Vagina (tissue), 2 donors: ENCODE measurements around the gene RGL1. TPM values are rescaled to one million over a fixed set of nuclear protein-coding genes. Genes with fewer than 3 reads are reported as not detected.

ENCODE experiments used
- DNase-seq, 2 donors: peaks; one replicate each; pipeline ENCODE4 v3.0.0-alpha.2; 2017; ENCODE audit errors: extremely low spot score in 2 of 2
- H3K27ac ChIP-seq: fragments of 200-600 bp; sonication (generic); one replicate; pipeline ENCODE4 v1.5.1; 2019
- H3K27me3 ChIP-seq: fragments of 200-600 bp; sonication (generic); one replicate; pipeline ENCODE4 v1.5.1; 2019
- H3K36me3 ChIP-seq, 2 donors: fragments of 200-600 bp; sonication (generic); one replicate each; pipeline ENCODE4 v1.5.1; 2017 to 2019
- H3K4me1 ChIP-seq: fragments of 200-600 bp; sonication (generic); one replicate; pipeline ENCODE4 v1.5.1; 2019
- H3K4me3 ChIP-seq, 2 donors: fragments of 200-600 bp; sonication (generic); 1 replicate in 1 of 2; 2 replicates in 1 of 2; pipeline ENCODE4 v1.5.1; 2016 to 2019
- H3K9me3 ChIP-seq: fragments of 200-600 bp; sonication (generic); one replicate; pipeline ENCODE4 v1.5.1; 2019
- POLR2A ChIP-seq, 2 donors: fragments of 450-650 bp; IDR thresholded peaks; one replicate each; pipeline ENCODE4 v1.6.1; 2017; ENCODE audit warnings: antibody characterized with exemption in 2 of 2, mild to moderate bottlenecking in 2 of 2, moderate library complexity in 2 of 2
- POLR2AphosphoS5 ChIP-seq, 2 donors: sonication (generic); formaldehyde crosslinking; IDR thresholded peaks; one replicate each; pipeline ENCODE4 v1.9.0; 2017; ENCODE audit warnings: antibody characterized with exemption in 2 of 2, mild to moderate bottlenecking in 2 of 2, low read depth in 1 of 2; ENCODE audit not compliant: insufficient read depth in 1 of 2
- intact Hi-C: fragments of 100-400 bp; cut with DNase I; formaldehyde crosslinking; loops from one replicate; pipeline ENCODE4 v1.15.1; 2023
- total RNA-seq: library from RNA; depleted of rRNA; stranded (reverse); fragments of >200 nt; gene quantifications from one replicate; pipeline ENCODE4 v1.2.3, GENCODE V29; 2016
- TF ChIP-seq, protein P1 (sequence below), 3 experiments: fragments of 450-650 bp in 2 of 3; fragments of 200-600 bp in 1 of 3; sonication (generic) in 1 of 3; IDR thresholded peaks; one replicate each; pipeline ENCODE4 v1.5.1; 2017 to 2019; ENCODE audit warnings: antibody characterized with exemption in 3 of 3, mild to moderate bottlenecking in 2 of 3, moderate library complexity in 2 of 3

The RGL1 gene
- total RNA-seq, 1 donor from 2014 or later: 23.1 TPM

GRCh38 chr1:183824291-183824690 lies 19.4 kb downstream of the RGL1 start:
- DNase-seq: no peak
- TF ChIP-seq, protein P1, sequence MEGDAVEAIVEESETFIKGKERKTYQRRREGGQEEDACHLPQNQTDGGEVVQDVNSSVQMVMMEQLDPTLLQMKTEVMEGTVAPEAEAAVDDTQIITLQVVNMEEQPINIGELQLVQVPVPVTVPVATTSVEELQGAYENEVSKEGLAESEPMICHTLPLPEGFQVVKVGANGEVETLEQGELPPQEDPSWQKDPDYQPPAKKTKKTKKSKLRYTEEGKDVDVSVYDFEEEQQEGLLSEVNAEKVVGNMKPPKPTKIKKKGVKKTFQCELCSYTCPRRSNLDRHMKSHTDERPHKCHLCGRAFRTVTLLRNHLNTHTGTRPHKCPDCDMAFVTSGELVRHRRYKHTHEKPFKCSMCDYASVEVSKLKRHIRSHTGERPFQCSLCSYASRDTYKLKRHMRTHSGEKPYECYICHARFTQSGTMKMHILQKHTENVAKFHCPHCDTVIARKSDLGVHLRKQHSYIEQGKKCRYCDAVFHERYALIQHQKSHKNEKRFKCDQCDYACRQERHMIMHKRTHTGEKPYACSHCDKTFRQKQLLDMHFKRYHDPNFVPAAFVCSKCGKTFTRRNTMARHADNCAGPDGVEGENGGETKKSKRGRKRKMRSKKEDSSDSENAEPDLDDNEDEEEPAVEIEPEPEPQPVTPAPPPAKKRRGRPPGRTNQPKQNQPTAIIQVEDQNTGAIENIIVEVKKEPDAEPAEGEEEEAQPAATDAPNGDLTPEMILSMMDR (IDR thresholded peaks at IDR 0.05): no peak
- TF ChIP-seq POLR2A (IDR thresholded peaks at IDR 0.05) (no peak), POLR2AphosphoS5 (IDR thresholded peaks at IDR 0.05; ENCODE audit: insufficient read depth in 1 of 2, low read depth in 1 of 2) (no peak)
- H3K27me3 ChIP-seq: no peaks in the 10 kb centered on the region
- no peaks in the 10 kb centered on the region for H3K9me3 ChIP-seq
- no peak overlapping the region for H3K4me3 ChIP-seq
- H3K36me3 ChIP-seq: no peaks in the 10 kb centered on the region
- peak overlapping the region; percentile 9 for H3K27ac ChIP-seq
- peaks cover 26% of the 10 kb centered on the region for H3K4me1 ChIP-seq
- intact Hi-C loops: no loop called here

DNA sequence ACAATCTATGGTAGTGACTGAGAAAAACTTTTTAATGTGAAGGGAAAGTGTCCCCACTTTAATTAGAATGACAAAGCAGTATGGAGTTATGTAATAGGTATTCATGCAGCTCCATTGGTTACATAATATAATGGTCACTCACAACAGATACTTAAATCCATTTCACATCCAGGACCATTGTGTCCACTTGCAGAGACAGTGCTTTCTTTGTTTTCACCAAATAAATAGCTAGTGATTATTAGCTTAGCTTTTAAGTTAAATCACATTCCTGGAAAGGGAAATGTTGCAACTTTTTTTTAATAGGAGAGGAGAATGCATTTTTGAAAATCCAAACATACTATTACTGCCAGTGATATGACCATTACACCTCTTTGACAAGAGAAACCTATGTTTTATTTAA lies 22.9 kb downstream of the RGL1 start:
- H3K4me1 ChIP-seq: peaks cover 6% of the 10 kb centered on the region
- no peaks in the 10 kb centered on the region for H3K36me3 ChIP-seq
- no peaks in the 10 kb centered on the region for H3K9me3 ChIP-seq
- H3K4me3 ChIP-seq: no peak overlapping the region
- no peak overlapping the region for H3K27ac ChIP-seq
- H3K27me3 ChIP-seq: no peaks in the 10 kb centered on the region
- intact Hi-C loops: no loop called here
- DNase-seq: no peak
- TF ChIP-seq POLR2AphosphoS5 (IDR thresholded peaks at IDR 0.05; ENCODE audit: insufficient read depth in 1 of 2, low read depth in 1 of 2) (no peak), POLR2A (IDR thresholded peaks at IDR 0.05) (no peak)
- TF ChIP-seq, protein P1 (IDR thresholded peaks at IDR 0.05): no peak

DNA sequence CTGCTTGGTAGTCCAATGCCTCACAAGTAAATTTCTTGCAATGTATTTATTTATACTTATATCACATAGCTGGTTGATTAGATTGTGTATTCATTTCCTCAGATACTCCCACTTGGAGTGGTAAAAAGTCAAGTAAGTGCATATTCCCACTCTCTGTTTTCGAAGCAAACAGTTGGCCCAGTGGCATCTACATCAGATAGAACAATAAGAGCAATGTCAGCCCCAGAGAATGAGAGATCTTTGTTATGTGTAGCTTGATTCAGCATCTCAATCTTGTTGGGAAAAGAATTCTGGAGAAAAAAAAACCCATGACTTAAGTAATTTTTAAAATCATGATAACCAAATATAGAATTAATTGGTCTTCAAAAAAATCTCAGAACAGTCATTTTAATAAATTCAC lies 25.5 kb downstream of the RGL1 start:
- H3K27ac ChIP-seq: no peak overlapping the region
- H3K4me3 ChIP-seq: no peak overlapping the region
- intact Hi-C loops: no loop called here
- no peak for DNase-seq
- no peaks in the 10 kb centered on the region for H3K9me3 ChIP-seq
- H3K36me3 ChIP-seq: no peaks in the 10 kb centered on the region
- peaks cover 11% of the 10 kb centered on the region for H3K4me1 ChIP-seq
- no peaks in the 10 kb centered on the region for H3K27me3 ChIP-seq
- TF ChIP-seq POLR2A (IDR thresholded peaks at IDR 0.05) (no peak), POLR2AphosphoS5 (IDR thresholded peaks at IDR 0.05; ENCODE audit: insufficient read depth in 1 of 2, low read depth in 1 of 2) (no peak)
- TF ChIP-seq, protein P1 (IDR thresholded peaks at IDR 0.05): no peak

- no peaks in the 10 kb centered on the region for H3K27me3 ChIP-seq
- H3K4me1 ChIP-seq: peaks cover 16% of the 10 kb centered on the region
- H3K27ac ChIP-seq: no peak overlapping the region
- H3K36me3 ChIP-seq: no peaks in the 10 kb centered on the region
- H3K9me3 ChIP-seq: no peaks in the 10 kb centered on the region
- no peak overlapping the region for H3K4me3 ChIP-seq
- no peak for DNase-seq
- intact Hi-C loops: no loop called here
- TF ChIP-seq POLR2A (IDR thresholded peaks at IDR 0.05) (no peak), POLR2AphosphoS5 (IDR thresholded peaks at IDR 0.05; ENCODE audit: insufficient read depth in 1 of 2, low read depth in 1 of 2) (no peak)
- TF ChIP-seq, protein P1 (IDR thresholded peaks at IDR 0.05): no peak
These were observed 26.4 kb downstream of the RGL1 start for GRCh38 chr1:183831311-183831710.

DNA sequence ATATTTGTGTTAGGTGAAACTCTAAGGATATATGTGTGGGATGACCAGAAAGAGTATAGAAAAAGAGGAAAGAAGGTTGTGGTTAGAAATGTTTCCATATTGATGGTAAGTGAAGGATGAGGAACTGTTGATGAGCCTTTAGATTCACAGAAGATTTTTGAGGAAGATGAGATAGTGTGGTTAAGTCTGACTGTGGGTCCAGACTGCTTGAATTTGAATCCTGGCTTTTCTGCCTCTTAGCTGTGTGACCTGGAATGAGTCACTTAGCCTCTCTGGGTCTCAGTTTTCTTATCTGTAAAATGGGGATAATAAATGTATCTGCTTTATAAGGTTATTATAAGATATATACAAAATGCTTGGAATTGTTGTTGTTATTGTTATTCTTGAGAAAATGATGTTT lies 27.5 kb downstream of the RGL1 start:
- no peaks in the 10 kb centered on the region for H3K9me3 ChIP-seq
- peaks cover 16% of the 10 kb centered on the region for H3K4me1 ChIP-seq
- no peak overlapping the region for H3K4me3 ChIP-seq
- no peaks in the 10 kb centered on the region for H3K27me3 ChIP-seq
- intact Hi-C loops: no loop called here
- TF ChIP-seq POLR2AphosphoS5 (IDR thresholded peaks at IDR 0.05; ENCODE audit: insufficient read depth in 1 of 2, low read depth in 1 of 2) (no peak), POLR2A (IDR thresholded peaks at IDR 0.05) (no peak)
- TF ChIP-seq, protein P1 (IDR thresholded peaks at IDR 0.05): no peak
- H3K27ac ChIP-seq: no peak overlapping the region
- DNase-seq: no peak
- no peaks in the 10 kb centered on the region for H3K36me3 ChIP-seq
